Chondrocyte (in vitro differentiated cells): Measurements from ENCODE around the gene EVX2. TPM values are rescaled to one million over a fixed set of nuclear protein-coding genes. Genes with fewer than 3 reads are reported as not detected.

ENCODE experiments used
- DNase-seq: peaks from one replicate; pipeline ENCODE4 v3.0.0; 2021; ENCODE audit warnings: mixed read lengths, low spot score
- H3K27ac Mint-ChIP-seq: one replicate; pipeline ENCODE4 v1.8.0; 2021; ENCODE audit warnings: mild to moderate bottlenecking, moderate library complexity, mixed read lengths; ENCODE audit not compliant: unreplicated experiment
- H3K27me3 Mint-ChIP-seq: 2 replicates; pipeline ENCODE4 v1.8.0; 2021; ENCODE audit warnings: low read depth, mixed read lengths
- H3K36me3 Mint-ChIP-seq: 2 replicates; pipeline ENCODE4 v1.8.0; 2021; ENCODE audit warnings: low read depth, mixed read lengths
- H3K4me1 Mint-ChIP-seq: 2 replicates; pipeline ENCODE4 v1.8.0; 2021; ENCODE audit warnings: low read depth, mild to moderate bottlenecking, mixed read lengths
- H3K4me3 Mint-ChIP-seq: one replicate; pipeline ENCODE4 v1.8.0; 2021; ENCODE audit warnings: mild to moderate bottlenecking, moderate library complexity, mixed read lengths; ENCODE audit not compliant: unreplicated experiment
- H3K9me3 Mint-ChIP-seq: 2 replicates; pipeline ENCODE4 v1.8.0; 2021; ENCODE audit warnings: low read depth, mixed read lengths
- total RNA-seq: library from RNA; stranded (reverse); gene quantifications from 3 replicates; pipeline ENCODE4 v1.2.1, GENCODE V29; 2021
- TF ChIP-seq, protein P1 (sequence below): fragments of 200-600 bp; sonication (generic); IDR thresholded peaks from 2 replicates; pipeline ENCODE4 v1.5.0; 2021; ENCODE audit warnings: antibody characterized with exemption, mild to moderate bottlenecking, moderate library complexity

The EVX2 gene
- total RNA-seq, 1 donor from 2014 or later: not detected

DNA sequence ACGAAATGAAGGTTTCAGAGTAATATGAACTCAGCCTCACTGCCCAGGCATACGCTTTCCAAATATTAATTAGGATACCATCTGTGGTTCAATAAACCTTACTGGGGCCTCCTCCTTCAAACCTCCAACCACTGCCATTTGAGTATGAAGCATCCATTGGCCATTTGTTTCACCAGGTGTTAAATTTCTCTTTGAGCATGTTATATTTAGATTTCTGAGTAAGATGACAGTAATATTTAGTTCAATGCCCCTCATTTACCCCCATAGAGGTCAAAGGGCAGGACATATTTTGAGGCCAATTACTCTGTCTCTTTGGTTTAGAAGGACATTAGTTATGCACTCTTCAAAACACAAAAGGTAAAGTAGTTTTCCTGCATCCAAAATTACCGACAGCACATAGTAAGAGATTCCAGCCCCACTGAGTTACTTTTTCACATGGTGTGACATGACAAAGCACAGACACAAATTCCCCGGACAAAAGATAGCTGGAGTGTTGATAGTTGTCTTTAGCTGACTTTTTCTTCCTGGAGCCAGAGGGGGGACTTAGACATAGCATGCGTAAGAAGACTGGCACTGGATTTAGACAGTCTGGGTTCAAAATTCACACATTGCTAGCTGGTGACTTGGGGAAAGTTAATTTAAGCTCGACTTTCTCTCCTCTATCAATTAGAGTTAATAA lies 48.6 kb downstream of the EVX2 start:
- Mint-ChIP-seq H3K4me3 (no peak overlapping the region), H3K4me1 (no peaks in the 10 kb centered on the region), H3K27ac (no peak overlapping the region), H3K27me3 (peaks cover 29% of the 10 kb centered on the region), H3K36me3 (no peaks in the 10 kb centered on the region), H3K9me3 (no peaks in the 10 kb centered on the region)
- no peak for DNase-seq
- TF ChIP-seq, protein P1, sequence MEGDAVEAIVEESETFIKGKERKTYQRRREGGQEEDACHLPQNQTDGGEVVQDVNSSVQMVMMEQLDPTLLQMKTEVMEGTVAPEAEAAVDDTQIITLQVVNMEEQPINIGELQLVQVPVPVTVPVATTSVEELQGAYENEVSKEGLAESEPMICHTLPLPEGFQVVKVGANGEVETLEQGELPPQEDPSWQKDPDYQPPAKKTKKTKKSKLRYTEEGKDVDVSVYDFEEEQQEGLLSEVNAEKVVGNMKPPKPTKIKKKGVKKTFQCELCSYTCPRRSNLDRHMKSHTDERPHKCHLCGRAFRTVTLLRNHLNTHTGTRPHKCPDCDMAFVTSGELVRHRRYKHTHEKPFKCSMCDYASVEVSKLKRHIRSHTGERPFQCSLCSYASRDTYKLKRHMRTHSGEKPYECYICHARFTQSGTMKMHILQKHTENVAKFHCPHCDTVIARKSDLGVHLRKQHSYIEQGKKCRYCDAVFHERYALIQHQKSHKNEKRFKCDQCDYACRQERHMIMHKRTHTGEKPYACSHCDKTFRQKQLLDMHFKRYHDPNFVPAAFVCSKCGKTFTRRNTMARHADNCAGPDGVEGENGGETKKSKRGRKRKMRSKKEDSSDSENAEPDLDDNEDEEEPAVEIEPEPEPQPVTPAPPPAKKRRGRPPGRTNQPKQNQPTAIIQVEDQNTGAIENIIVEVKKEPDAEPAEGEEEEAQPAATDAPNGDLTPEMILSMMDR: no peak

DNA sequence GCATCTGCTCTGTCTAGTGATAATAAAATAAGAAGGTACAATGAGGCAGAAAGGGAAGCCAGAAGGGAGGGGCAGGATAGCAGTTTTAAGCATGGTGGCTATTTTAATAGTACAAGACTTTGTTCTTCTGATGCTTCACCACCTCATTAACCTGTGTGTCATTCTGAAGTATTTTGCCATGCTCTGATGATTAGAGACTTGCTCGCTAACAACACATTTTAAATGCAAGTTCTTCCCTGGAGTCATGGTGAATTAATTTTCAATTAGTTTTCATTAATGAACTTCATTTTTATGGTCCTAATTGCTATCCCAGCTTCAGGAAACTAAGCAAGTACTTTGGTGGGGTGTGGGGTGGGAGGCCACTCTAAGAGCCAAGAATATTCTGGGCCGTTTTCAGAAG lies 56.0 kb downstream of the EVX2 start:
- DNase-seq: no peak
- H3K4me1 Mint-ChIP-seq: no peaks in the 10 kb centered on the region
- H3K9me3 Mint-ChIP-seq: no peaks in the 10 kb centered on the region
- H3K36me3 Mint-ChIP-seq: no peaks in the 10 kb centered on the region
- TF ChIP-seq, protein P1: no peak
- peaks cover 32% of the 10 kb centered on the region for H3K27me3 Mint-ChIP-seq
- H3K27ac Mint-ChIP-seq: no peak overlapping the region
- H3K4me3 Mint-ChIP-seq: no peak overlapping the region

Other genes starting within 250 kb of the EVX2 start
- 51.0 to 59.5 TPM (median 53.3 TPM) in 3 replicates for gene LNPK, start 81.7 kb downstream of the EVX2 start, total RNA-seq
- gene HOXD13, start 8.8 kb upstream of the EVX2 start, total RNA-seq: not detected in 3 replicates
- not detected in 3 replicates for gene HOXD12, start 15.8 kb upstream of the EVX2 start, total RNA-seq
- not detected in 3 replicates for gene HOXD11, start 23.3 kb upstream of the EVX2 start, total RNA-seq
- gene HOXD10, start 32.8 kb upstream of the EVX2 start, total RNA-seq: not detected in 3 replicates
- gene HOXD9, start 38.8 kb upstream of the EVX2 start, total RNA-seq: not detected in 3 replicates
- gene HOXD8, start 45.7 kb upstream of the EVX2 start, total RNA-seq: not detected in 3 replicates
- gene HOXD4, start 67.6 kb upstream of the EVX2 start, total RNA-seq: not detected in 3 replicates
- gene HOXD3, start 73.3 kb upstream of the EVX2 start, total RNA-seq: not detected in 3 replicates
- gene HOXD1, start 104.7 kb upstream of the EVX2 start, total RNA-seq: not detected in 3 replicates
- gene MTX2, start 185.5 kb upstream of the EVX2 start, total RNA-seq: 19.4 to 21.3 TPM (median 19.5 TPM) in 3 replicates